Heart left ventricle (tissue), 16 donors: Measurements from ENCODE around the gene FCMR. TPM values are rescaled to one million over a fixed set of nuclear protein-coding genes. Genes with fewer than 3 reads are reported as not detected.
A peak's percentile ranks its signal among the peaks of the same experiment; 100 is the strongest.

ENCODE experiments used
- ATAC-seq, 4 donors: fragments of 200-7000 bp; cut with Tn5 transposase; one replicate each; pipeline ENCODE4 v1.9.1; 2020 to 2022; ENCODE audit warnings: moderate library complexity in 4 of 4, mild to moderate bottlenecking in 3 of 4, moderate number of reproducible peaks in 1 of 4
- DNase-seq, 5 donors: peaks; one replicate each; pipeline ENCODE4 v3.0.0-alpha.2; 2020
- H3K27ac ChIP-seq, 12 donors: fragments of 200-600 bp; sonication (generic) in 4 of 12; one replicate each; pipeline versions ENCODE4 v1.5.0 to v1.8.0; 2016 to 2022; ENCODE audit warnings: mild to moderate bottlenecking in 2 of 12
- H3K27me3 ChIP-seq, 9 donors: fragments of 200-600 bp; sonication (generic) in 2 of 9; one replicate each; pipeline versions ENCODE4 v1.5.1 to v1.8.0; 2016 to 2022; ENCODE audit warnings: mild to moderate bottlenecking in 3 of 9
- H3K36me3 ChIP-seq, 9 donors: fragments of 200-600 bp; sonication (generic) in 2 of 9; one replicate each; pipeline versions ENCODE4 v1.5.0 to v1.8.0; 2018 to 2022; ENCODE audit warnings: mild to moderate bottlenecking in 2 of 9
- H3K4me1 ChIP-seq, 12 donors: fragments of 200-600 bp; sonication (generic) in 4 of 12; one replicate each; pipeline versions ENCODE4 v1.5.0 to v1.8.0; 2016 to 2022; ENCODE audit warnings: mild to moderate bottlenecking in 3 of 12
- H3K4me3 ChIP-seq, 12 donors: fragments of 200-600 bp; sonication (generic) in 4 of 12; one replicate each; pipeline versions ENCODE4 v1.5.0 to v1.8.0; 2017 to 2022; ENCODE audit warnings: mild to moderate bottlenecking in 9 of 12, moderate library complexity in 4 of 12
- H3K9me3 ChIP-seq, 12 donors: fragments of 200-600 bp; sonication (generic) in 4 of 12; one replicate each; pipeline versions ENCODE4 v1.5.0 to v1.8.0; 2016 to 2022; ENCODE audit warnings: mild to moderate bottlenecking in 1 of 12
- CTCF ChIP-seq, 12 donors: fragments of 200-600 bp; sonication (generic) in 4 of 12; IDR thresholded peaks; one replicate each; pipeline versions ENCODE4 v1.5.0 to v1.8.0; 2018 to 2022; ENCODE audit warnings: antibody characterized with exemption in 12 of 12, mild to moderate bottlenecking in 5 of 12
- POLR2A ChIP-seq, 2 donors: fragments of 450-650 bp; IDR thresholded peaks; one replicate each; pipeline ENCODE4 v1.6.1; 2017; ENCODE audit warnings: antibody characterized with exemption in 2 of 2, mild to moderate bottlenecking in 2 of 2, moderate library complexity in 2 of 2
- WGBS, 4 donors: extraction: QIAGEN DNeasy Blood & Tissue Kit in 2 of 4; methylation state at CpG; one replicate each; pipeline versions ENCODE4 v1.1.5 to v1.1.7; 2013 to 2018; 5-methylcytosine and 5-hydroxymethylcytosine counted together
- intact Hi-C, 10 donors: fragments of 100-400 bp; cut with DNase I; formaldehyde crosslinking; loops; one replicate each; pipeline versions ENCODE4 v1.11.1 to v1.14.2; 2022
- long read RNA-seq, 3 donors: library from polyadenylated mRNA; unstranded; transcript quantifications; one replicate each; pipeline ENCODE4 v2.0.0, GENCODE V29; 2020 to 2021
- polyA plus RNA-seq, 2 donors: library from polyadenylated mRNA; stranded (reverse); fragments of 200-250 nt; gene quantifications; one replicate each; pipeline ENCODE4 v1.2.3, GENCODE V29; 2013
- total RNA-seq, 9 donors: library from RNA; depleted of rRNA in 2 of 9; stranded (reverse); fragments of >200 nt in 2 of 9; fragmentation: NEBNext Ultra II Directional in 3 of 9; extraction: Animal tissue kit (Norgen Biotek cat#: 25700) in 3 of 9; gene quantifications; one replicate each; pipeline versions ENCODE4 v1.1.0 to v1.2.4, GENCODE V29; 2016 to 2023
- donor health status: ischemic (EF 13 %, LVEDD 7.1; RV severe dilation, severe dysfunction).
- donor health status: healthy with polysubstance abuse.
- donor health status: DM: no; HTN: yes; CAD: no.
- donor health status: DM: no; HTN: no; CAD: no.
- donor health status: ischemic (EF 25% LVEDD 6.9; RV normal size, moderate dysfunction).
- donor health status: ischemic (EF 25% LVEDD 5.7; RV mildly dilated, moderate dysfunction).
- donor health status: healthy.
- donor health status: DM: yes; HTN: yes; CAD: no.
- donor health status: ischemic (EF 35%, LVEDD 5.7; RV mildly dilated, moderate dysfunction).
- donor health status: nonischemic (EF 11% LVEDD 7.7; RV severe dilation, severe dysfunction).
- donor health status: DM: yes; HTN: yes; CAD: no.
- donor health status: PGD.
- donor health status: ischemic (EF 29% LVEDD 5.4; RV normal size, mild dysfunction).
- donor health status: nonischemic (EF 23%, LVEDD 6.1; RV moderate dilation, normal function).

The FCMR gene
- total RNA-seq (10 to 100 TPM in 1 of 9 donors, 1 to 10 TPM in 8; 1.3 to 16.3 (median 3.2) TPM), polyA plus RNA-seq (1 to 10 TPM in 1 of 2 donors, under 1 TPM in 1; 0.99 to 4.0 TPM)
- long read RNA-seq, donor 1, partial matches to known transcripts = 5 of 7 reads
- long read RNA-seq, donor 1, other reads (novel, unspliced or antisense) = 2 of 7 reads
- long read RNA-seq, donor 2, partial matches to known transcripts = 1 of 4 reads
- long read RNA-seq, donor 2, other reads (novel, unspliced or antisense) = 2 of 4 reads
- long read RNA-seq, donor 3, partial matches to known transcripts = 0 of 1 reads
- long read RNA-seq, donor 3, other reads (novel, unspliced or antisense) = 0 of 1 reads

- TF ChIP-seq POLR2A (IDR thresholded peaks at IDR 0.05) (no peak), CTCF (IDR thresholded peaks at IDR 0.05) (no peak)
- DNase-seq (peak in 2 of 5 donors; percentile 26 to 29), ATAC-seq (peak in 3 of 4 donors; percentile 23 to 71 (median 28))
- intact Hi-C loops = no loop called here
- WGBS, 4 donors = 49 to 65% (median 57%) methylated on average over 7 of the region's 7 CpGs
- Histone ChIP-seq H3K4me3 (peak within 1 kb of the TSS in 2 of 12 donors; percentile 25 to 53), H3K27me3 (no peaks in the 10 kb centered on the region), H3K4me1 (peaks cover 0 to 46% (median 1%) of the 10 kb centered on the region in 12 donors), H3K27ac (peak within 1 kb of the TSS in 6 of 12 donors; percentile 39 to 84 (median 52)), H3K36me3 (no peaks in the 10 kb centered on the region), H3K9me3 (no peaks in the 10 kb centered on the region)
Observed at GRCh38 chr1:206921772-206922265, at the start of gene FCMR. TSS of gene FCMR (minus strand) at chr1:206921941. CDS start at chr1:206921854, 87 bp downstream.

- H3K9me3 ChIP-seq = no peaks in the 10 kb centered on the region
- WGBS, 4 donors = 64 to 88% (median 81%) methylated on average over 2 of the region's 2 CpGs
- H3K27me3 ChIP-seq = peaks cover 0 to 20% (median 0%) of the 10 kb centered on the region in 9 donors
- no peaks in the 10 kb centered on the region for H3K36me3 ChIP-seq
- DNase-seq (no peak), ATAC-seq (peak in 1 of 4 donors; percentile 28)
- TF ChIP-seq POLR2A (IDR thresholded peaks at IDR 0.05) = no peak
- no peak overlapping the region for H3K4me3 ChIP-seq
- peaks cover 0 to 45% (median 0%) of the 10 kb centered on the region in 12 donors for H3K4me1 ChIP-seq
- no peak overlapping the region for H3K27ac ChIP-seq
- intact Hi-C loops = loop anchor here in 3 of 10 donors (10.0 kb wide), 3 partner anchors 336 to 366 kb away; partner anchors contain the start of gene DYRK3 (in 1 of the 3)
Observed at GRCh38 chr1:206971029-206971655, 49.4 kb upstream of the FCMR start.

- no peaks in the 10 kb centered on the region for H3K9me3 ChIP-seq
- TF ChIP-seq CTCF (IDR thresholded peaks at IDR 0.05) = no peak
- no peak for TF ChIP-seq POLR2A (IDR thresholded peaks at IDR 0.05)
- H3K36me3 ChIP-seq = no peaks in the 10 kb centered on the region
- DNase-seq = no peak
- peaks cover 0 to 45% (median 0%) of the 10 kb centered on the region in 12 donors for H3K4me1 ChIP-seq
- ATAC-seq = no peak
- 82 to 83% (median 83%) methylated on average over 2 of the region's 2 CpGs for WGBS, 4 donors
- H3K4me3 ChIP-seq = no peak within 1 kb of the TSS
- peaks cover 0 to 21% (median 0%) of the 10 kb centered on the region in 9 donors for H3K27me3 ChIP-seq
- intact Hi-C loops = loop anchor here in 3 of 10 donors (10.0 kb wide), 3 partner anchors 336 to 366 kb away; partner anchors contain the start of gene DYRK3 (in 1 of the 3)
- H3K27ac ChIP-seq = no peak within 1 kb of the TSS
Observed at GRCh38 chr1:206970446-206970845, 48.7 kb upstream of the FCMR start, which contains the start of gene FCAMR. TSS of gene FCAMR (minus strand) at chr1:206970460. CDS start at chr1:206970125, 335 bp downstream.

- ATAC-seq (no peak), DNase-seq (no peak)
- peaks cover 0 to 45% (median 0%) of the 10 kb centered on the region in 12 donors for H3K4me1 ChIP-seq
- no peak overlapping the region for H3K27ac ChIP-seq
- intact Hi-C loops = no loop called here
- H3K9me3 ChIP-seq = no peaks in the 10 kb centered on the region
- no peak overlapping the region for H3K4me3 ChIP-seq
- no peak for TF ChIP-seq CTCF (IDR thresholded peaks at IDR 0.05)
- TF ChIP-seq POLR2A (IDR thresholded peaks at IDR 0.05) = no peak
- no peaks in the 10 kb centered on the region for H3K36me3 ChIP-seq
- peaks cover 0 to 24% (median 0%) of the 10 kb centered on the region in 9 donors for H3K27me3 ChIP-seq
- WGBS, 4 donors = 27 to 34% (median 29%) methylated on average over 5 of the region's 5 CpGs
Observed at GRCh38 chr1:206969090-206969489, 47.3 kb upstream of the FCMR start.
